NCI-H2227 treated with DMSO at 0.1 percent for 48 hours (cell line): ENCODE data around the gene LPP.

ENCODE experiments used
- DNase-seq: peaks from one replicate; lab custom pipeline; 2025; lab: John Stamatoyannopoulos, UW

Gene LPP

DNA sequence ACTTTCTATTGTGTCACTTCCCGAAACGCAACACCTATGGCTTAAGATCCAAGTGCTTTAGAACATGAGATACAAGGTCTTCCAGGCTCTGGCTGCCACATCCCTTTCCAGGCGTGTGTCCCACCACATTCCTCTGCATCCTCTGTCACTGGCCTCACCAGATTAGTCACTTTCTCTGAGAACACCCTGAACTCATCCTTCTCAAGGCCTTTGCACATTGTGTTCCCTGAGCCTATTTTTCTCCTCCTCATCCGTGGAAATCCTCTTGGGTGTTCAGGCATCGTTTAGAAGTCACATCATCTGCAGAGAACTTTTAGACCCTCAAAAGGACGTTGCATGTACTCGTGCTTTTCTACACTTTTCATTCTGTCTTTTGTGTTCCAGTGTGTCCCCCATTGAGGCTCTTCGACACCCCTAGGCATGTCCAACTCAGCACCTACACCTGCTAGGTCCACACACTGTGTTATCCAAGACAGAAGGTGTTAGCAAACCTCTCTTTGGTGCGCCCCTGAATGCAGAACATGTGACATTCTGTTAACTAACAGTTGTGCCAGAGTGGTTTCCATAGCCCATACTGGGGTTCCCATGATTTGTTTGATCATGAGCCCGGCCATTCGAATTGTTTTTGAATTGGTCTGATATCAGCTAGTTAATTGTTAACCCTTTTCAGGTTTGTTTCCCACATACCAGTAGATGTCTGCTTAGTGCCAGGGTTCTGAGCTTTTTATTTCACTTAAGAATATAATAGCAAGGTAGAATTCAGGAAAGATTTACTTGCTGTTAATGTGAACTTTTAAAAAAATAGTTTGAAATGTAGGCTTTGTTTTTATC, 67.2 kb downstream of the LPP start:
- DNase-seq, result no peak

DNA sequence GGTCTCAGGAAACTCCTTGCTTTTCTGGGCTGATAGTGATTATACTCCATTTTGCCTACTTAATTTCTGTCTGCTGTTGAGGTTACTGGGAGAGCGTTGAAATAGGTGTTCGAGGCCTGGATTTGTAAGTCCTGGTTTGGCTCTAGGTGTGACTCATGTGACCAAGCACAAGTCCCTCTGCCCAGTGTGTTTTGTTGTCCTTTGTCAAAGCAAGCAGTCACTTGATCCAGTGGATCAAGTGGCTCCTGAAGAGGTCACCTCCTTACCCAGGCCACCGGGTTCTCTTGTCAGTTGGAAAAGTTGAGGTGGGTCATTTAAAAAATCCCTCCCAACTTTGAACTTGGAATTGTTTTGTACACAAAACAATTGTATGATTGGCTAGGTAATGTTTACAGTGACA, 70.0 kb downstream of the LPP start:
- DNase-seq, result no peak

DNA sequence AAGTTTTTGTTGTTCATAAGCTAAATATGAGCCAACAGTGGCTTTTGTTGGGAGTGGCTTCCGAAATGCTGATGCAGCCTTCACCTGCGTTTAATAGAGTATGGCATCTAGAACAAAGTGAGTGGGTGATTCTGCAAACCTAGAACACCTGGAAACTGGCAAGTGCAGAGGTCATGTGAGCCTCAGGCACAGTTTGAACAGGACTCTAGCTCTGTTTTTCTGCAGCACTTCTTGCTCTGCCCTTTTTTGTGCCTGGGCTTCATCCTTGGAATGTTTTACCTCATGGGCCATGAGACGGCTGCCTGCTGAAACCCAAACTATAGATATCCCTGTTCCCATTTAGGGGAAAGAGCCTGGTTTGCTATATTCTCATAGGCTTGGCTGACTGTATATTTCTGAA, 73.5 kb downstream of the LPP start:
- DNase-seq, result no peak

DNA sequence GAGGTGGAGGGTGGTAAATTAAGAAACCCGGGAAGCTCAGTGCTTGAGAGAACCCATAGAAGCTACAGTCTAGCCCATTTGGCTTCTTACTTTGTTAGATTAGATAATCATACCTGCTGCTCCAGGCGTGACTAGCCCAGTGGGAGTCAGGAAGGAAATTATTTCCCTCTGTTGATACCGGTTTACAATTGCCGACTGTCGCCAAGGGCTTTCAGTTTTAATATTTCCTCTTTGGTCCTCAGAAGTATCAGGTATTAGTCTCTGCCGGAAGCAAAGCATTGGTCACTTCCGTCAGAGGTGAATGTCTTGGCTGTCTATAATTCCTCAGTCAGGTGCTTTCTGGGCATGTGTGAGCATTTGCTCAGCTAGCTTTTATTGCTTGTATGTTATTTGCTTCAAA, 75.2 kb downstream of the LPP start:
- no peak for DNase-seq

DNA sequence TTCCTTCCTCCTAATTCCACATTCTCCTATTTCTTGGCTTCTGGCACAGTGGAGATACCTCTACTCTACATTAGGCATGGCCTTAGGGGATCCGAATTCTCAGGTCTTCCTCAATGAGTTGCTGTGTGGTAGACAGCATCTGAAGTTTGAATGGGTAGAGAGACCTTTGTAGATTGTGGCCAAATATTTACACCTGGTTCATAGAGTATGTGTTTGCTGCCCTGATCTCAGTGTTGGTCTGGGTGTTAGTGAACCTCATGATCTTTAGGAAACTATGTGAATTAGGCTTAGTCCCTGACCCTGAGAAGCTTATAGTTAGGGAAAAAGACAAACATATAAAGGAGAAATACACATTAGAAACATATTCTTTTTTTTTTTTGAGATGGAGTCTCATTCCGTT, 75.8 kb downstream of the LPP start:
- no peak for DNase-seq

DNA sequence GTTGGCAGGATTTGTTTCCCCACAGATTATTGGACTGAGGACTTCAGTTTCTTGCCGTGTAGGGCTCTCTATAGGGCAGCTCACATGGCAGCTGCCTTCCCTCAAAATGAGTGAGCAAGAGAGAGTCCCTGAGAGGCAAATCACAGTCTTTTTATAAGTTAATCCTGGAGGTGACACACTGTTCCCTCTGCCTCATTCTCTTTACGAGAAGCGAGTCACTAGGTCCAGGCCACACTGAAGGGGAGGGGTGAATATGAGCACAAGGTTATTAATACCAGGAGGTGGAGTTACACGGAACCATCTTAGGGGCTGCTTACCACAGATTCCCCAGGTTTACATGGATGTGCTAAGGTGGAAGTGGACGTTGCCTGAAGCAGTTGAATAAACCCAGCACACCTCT, 77.0 kb downstream of the LPP start:
- no peak for DNase-seq

DNA sequence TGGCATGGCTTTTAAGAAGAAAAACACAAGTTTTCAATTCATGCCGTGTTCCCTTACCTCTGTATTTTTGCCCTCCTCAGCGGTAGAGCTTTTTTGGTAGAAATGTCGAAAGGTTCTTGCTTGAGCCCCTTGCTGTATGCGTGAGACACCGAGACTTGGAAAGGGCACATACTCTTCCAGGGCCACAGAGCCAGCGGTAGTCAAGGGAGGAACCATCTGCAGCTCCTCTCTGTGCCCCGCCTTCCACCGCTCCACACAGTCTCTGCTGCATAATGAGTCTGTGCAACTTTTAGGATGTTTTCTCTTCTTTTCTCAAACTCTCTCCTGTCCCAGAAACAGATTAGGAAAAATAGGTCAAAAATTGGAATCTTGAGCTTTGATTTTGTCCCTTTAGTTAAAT, 77.5 kb downstream of the LPP start:
- DNase-seq, result no peak

DNA sequence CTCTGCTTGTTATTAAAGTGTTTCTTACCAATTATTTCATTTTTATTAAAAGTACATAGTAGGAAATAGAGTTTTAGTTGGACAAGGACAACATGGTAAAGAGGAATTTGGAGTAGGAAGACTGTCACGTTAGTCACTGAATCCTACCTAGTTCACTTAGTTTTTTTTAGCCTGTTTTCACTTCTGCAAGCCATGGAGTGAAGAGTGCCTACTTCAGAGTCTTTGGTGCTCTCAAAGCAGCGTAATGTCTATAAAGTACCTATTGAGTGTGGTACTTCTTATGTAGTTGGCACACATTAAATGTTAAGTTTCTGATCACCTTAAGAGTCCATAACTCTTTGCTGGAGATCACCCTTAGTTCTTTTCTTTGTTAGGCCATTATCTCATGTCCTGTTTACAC, 78.7 kb downstream of the LPP start:
- DNase-seq, result no peak

DNA sequence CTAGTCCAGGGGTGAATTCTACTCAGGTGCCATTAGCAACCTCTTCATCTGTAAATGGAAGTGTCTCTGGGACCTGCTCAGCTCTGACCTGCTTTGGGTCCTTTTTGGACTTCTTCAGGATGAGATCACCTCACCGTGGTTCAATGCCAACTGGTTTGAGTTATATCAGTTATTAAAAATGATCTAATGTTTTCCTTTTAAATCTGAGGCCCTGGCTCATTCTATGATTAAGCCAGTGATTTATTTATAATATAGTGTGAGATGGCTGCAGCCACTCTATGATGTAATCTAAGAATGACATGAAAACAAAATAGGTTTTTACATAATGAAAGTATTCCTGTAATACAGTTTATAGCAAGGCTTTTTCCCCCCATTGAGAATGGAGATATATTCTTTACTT, 79.4 kb downstream of the LPP start:
- DNase-seq, result no peak

DNA sequence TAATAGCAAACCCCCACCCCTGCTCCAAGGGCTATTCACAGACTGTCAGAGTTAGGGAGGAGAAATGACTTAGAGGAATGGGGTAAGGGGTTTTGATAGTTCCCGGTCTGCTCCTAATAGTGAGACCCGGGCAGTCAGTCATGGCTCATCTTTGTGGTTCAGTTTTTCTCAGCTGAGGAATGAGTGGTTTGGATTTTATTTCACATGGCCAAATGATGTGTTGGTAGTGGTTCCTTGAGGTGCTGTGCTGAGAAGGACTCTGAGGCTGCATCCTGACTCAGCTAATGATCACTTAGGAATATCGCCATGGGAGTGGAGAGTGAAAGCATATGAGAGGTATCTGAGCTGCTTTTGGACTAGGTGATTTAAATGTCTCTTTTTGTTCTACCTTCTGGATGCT, 80.2 kb downstream of the LPP start:
- no peak for DNase-seq

DNA sequence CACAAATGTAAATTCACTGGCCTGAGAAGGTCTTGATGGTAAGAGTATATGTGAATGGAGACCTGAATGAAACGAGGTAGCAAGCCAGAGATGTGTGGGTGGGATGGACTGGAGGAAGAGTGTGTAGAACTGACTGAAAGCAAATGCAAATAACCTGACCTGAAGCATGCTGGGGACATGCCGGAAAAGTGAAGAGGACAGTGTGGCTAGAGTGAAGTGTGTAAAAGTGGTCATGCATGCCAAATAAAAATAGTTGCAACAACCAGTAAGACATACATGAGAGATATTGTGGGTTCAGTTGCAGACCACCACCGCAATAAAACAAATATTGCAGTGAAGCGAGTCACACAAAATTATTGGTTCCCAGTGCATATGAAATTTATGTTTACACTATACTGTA, 82.3 kb downstream of the LPP start:
- no peak for DNase-seq

DNA sequence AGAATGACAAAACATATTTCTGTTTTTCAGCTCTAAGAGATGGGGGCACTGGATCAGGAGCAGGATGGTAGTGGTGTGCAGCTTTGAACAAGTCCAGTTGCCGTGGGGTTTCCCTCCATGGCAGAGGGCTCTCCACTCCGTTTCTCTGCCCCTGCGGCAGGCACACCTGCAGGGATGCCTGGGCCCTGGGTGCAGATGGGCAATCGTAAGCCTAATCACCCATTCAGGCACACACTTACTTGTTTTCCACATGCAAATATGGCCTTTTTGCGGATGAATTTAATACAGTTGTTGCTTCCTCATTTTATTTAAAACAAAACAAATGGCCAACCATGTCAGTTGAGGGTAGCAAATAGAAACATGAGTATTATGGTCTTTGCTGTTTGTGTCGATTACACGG, 85.1 kb downstream of the LPP start:
- DNase-seq, result no peak

DNA sequence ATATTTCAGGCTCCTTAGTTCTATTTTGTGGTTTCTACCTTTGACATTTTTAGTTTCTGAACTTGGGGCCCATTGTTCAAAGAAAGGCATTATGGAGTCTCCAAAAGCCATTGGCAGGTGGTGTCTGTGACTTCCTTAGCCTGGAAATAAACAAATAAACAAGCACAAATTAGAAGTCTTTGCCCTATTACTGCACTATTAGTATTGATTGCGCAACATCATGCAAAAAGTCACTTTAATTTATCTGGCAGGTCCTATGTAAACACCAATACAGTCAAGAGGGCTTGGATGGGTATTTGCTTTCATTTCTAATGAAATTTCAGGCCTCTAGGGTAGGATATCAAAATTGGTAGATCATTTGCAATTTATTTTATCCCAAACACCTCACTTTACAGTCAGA, 85.6 kb downstream of the LPP start:
- DNase-seq, result no peak

DNA sequence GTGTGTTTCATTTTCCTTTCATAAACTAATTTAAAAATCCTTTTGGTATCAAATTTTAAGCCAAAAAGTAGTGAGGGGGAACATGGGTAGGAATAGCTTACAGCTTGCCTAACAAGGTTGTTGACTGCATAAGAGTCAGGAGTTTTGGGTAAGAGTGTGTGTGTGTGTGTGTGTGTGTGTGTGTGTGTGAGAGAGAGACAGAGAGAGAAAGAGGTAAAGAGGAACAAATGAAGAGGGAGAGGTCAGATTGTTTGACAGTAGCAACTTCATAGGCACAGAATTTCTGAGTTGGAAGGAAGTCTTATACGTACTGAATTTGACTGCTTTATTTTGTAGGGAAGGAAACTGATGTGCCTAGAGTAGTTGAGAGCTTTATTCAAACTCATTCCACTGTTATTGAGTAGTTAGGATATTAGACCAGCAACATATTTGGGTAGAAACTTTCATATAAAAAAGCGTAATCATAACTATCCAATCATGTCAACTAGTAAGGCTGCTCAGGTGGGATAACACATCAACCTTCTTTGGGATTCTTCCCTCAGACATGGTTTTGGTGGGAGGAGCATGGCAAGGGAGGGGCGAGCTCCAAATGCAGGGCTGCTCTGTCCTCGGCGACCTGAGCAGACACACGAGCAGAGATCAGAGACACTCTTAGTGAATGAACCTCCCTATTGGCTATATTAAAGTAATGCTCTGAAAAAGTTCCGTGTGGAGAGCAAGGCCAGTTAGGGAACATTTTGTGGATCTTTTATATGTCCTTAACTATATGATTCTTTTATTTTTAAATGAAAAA, 86.4 kb downstream of the LPP start:
- DNase-seq, result no peak

DNA sequence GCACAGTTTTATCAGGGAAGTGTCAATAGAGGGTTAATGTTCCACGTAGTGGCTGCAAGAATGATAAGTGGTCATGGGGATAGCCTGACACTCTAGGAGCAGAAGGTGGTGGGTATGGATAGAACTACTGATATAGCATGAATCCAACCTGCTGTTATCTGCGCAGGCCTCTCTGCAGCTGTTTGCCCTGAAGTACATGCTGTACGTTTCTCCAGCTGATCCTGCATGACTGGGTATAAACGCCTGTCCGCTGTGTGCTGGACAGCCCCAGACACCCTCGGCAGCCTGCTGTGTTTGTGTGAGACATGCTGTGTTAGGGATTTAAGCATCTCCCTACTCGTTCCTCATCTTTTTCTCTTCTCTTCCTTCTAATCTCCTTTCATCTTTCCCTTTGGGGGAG, 87.1 kb downstream of the LPP start:
- DNase-seq, result no peak

DNA sequence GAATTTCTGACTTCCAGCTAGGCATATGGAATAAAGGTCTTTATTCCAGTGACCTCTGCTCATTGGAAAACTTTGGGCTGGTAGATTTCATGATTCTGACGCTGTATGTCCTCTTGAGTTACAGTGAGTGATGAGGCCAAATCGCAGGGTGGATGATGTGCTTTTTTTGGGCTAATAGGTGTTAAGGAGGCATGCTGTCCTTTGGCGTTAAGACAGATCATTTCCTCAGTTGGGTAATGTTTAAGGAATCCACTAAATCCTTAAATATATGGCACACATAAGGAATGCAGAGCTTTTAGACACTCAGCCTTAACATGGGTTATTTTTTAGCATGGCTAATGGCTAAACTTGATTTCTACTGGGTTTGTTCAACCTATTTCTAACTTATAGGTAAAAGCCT, 87.9 kb downstream of the LPP start:
- DNase-seq, result no peak

DNA sequence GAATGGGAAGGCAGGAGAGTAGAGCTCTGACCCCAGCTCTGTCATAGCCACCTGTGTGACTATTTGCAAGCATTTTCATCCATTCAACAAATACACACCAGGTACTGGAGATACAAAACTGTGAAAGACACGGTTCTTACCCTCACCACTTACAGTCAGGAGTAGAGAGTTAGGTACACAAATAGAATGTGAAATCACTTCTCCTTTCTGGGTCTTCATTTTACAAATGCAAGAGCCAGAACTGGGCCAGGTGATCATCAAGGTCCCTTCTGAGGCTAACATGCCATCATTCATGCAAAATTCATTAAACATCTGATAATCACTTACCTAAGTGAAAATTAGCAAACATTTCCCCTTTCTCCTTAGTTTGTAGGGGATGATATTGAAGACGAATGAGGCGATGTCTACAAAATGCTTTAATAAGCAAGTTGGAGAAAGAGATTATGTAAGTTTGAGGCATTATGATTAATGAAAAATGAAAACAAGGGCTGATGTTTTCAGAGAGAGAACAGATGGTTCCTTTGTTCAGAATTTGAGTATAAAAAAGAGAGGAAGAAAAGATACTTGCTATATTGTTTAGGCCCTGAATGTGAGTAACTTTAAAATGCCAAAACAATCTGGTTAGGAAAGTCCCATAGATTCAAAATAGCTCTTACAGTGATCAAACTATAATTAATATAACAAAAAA, 88.6 kb downstream of the LPP start:
- DNase-seq, result no peak

DNA sequence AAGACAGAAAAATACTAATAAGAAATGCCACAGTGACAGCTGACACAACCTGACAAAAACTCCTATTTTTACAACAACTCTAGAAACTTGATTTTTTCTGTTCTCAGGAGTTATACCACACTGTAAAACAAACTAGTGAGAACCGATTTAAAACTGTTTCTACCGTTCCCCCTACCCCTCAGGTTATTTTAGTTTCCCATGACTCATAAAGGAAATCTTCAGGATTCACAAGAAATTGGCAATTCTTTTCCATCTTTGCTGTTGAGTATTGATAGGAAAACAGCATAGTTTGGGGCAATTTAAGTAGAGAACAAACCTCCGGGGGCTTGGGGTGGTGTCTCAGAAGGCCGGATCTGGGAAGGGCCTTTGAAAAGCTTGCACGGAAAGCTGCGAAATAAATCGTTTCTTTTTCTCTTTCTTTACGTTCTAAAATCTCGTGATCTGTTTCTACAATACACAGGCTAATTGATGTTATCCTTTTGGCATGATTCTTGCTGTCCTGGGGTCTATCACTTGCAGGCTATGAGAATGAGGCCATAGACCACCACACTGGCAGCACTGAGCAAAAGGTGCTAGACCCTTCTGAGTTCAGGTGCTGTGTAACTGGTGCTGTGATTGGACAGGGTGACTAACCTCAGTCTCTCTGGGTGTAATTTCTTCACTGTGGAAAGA, 89.3 kb downstream of the LPP start:
- no peak for DNase-seq

DNA sequence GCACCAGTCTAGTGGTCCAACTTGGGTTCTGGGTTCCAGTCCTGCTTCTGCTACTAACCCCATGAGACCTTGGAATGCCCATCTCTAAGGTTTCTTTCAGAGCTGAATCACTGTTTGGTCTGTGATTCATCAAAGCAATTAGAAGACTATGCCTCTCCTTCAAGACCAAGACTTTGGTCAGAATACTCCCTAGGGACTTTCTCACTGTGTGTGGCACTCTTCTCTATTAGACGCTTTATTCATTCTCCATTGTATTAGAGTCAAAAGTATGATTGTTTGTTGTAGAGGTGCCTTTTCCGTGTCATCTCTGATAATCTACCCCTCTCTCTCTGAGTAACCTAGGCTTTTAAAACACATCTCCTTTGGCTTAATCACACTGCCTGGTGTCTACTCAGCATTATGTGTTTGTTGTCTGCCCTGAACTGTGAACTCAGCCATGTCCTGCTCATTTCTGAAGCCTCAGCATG, 90.5 kb downstream of the LPP start:
- no peak for DNase-seq

DNA sequence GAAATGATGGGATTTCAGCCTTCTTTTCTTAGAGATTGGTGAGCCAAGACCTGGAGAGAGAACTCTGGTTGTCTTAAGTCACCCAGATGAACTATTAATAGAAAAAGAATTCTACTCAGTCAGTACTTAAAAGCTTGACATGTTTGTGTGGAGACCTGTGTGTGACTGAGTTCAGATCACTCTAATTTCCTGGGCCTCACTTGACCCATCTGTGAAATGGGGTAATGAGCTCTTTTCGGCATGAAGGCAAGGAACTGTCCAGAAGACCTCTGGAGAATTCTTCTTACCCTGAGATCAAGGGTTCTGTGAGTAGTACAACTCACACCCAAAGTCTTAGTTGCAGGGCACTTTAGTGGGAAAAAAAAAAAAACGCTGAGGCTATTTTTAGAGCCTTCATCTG, 92.9 kb downstream of the LPP start:
- no peak for DNase-seq

DNA sequence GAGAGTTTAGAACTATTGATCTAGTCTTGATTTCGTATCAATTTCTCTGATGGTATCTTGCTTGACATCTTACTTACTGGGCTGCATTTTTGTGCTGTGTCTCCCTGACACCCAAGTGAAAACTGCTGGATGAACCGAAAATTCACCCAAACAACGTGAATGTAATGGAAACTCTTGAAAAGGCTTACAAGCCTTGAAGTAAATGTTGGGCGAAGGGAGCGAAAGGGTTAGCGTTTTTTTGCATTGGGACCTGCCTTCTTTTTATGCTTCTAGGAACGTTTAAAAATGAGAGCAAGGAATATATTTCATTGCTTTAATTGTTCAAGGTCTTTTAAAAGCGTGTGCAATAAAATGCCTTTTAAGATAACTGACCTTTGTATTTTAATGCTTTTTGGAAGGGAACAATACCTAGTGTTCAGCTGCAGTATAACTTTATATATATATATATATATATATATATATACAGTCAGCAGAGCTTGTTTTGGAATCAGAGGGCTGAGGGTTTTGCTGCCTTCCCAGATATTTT, 94.1 kb downstream of the LPP start:
- no peak for DNase-seq

DNA sequence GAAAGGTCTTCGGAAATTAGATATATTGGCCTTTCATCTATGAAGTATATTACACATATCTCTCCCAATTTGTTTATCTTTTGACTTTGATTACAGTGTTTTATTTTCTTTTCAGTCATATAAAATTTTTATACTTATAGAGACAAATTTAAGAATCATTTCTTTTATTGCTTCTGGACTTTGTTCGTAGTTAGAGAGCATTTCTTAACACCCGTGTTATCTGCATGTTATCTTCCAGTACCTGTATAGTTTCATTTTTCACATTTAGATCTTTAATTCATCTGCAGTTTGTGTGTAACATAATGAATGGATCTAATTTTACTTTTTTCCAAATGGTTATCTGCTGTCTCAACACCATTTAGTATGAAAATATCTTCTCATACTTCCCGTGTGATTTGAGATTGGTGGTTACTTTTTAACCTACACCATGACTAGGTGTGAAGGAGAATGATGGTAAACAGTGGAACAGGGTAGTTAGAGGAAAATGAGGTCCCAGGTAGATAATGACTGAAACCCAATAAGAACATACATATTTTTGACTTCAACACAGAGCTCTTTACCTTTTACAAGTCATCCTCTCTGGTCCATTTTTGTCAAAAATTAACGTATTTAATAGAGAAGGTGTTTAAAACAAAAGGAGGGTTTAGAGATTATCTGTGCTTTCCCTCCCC, 99.3 kb downstream of the LPP start:
- DNase-seq, result no peak
